ENCODE results near the gene SLC2A10. TPM values are rescaled to one million over a fixed set of nuclear protein-coding genes. Genes with fewer than 3 reads are reported as not detected.

The SLC2A10 gene
- total and polyA plus RNA-seq, 4 donors = 3.5 to 25.6 (median 11.8) TPM

DNA sequence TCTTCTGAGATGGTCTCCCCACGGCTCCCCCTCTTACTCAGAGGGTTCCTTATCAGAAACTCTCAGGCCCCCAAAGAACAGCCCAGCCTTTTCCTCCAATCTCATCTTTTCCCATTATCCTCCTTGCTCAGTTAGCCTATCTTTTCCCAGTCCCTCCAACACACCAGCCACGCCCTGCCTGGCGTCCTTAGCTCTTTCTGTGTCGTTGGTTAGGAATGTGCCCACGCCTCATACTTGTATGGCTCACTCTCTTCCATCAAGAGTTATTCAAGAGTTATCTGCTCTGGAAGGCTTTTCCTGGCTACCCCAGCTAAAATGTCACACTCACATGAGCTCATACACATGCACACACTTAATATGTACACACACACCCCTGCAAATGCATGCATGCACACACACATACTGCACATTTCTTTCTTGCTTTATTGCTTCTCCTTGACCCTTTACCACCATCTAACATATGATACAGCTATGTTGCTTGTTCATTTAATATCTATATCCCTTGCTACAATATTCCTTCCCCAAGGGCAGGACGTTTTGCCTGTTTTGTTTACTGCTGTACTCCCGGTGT, 37.6 kb downstream of the SLC2A10 start:
- WGBS, 2 donors = 51 to 60% methylated on average over 7 of the region's 7 CpGs
- intact Hi-C loops (cut with DNase I) = no loop called here
- H3K4me1 ChIP-seq (ENCODE audit: control insufficient read depth in 1 of 2, insufficient read depth in 2 of 2, low read length in 2 of 2) = no peaks in the 10 kb centered on the region

DNA sequence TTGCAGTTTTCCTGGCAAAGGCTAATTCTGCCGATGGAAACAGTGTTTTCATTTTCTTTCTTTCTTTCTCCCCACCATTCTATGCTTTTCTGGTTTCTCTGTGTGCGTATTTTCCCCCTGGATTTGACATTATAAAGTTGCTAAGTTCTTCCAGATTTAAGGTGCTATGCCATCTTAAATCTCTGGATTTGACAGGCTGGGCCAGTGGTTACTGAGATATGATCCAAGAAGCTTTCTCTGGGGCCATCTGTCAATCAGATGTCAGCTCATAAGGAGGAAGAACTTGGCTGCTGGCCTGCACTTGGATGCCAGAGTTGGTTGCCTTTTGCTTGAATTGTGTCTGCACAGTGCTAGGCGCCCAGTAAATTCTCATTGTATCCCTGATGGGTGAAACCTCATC, 39.7 kb downstream of the SLC2A10 start:
- Histone ChIP-seq H3K27ac (ENCODE audit: low read depth in 1 of 2, low read length in 2 of 2) (no peak overlapping the region), H3K27me3 (ENCODE audit: control insufficient read depth in 1 of 2, insufficient read depth in 2 of 2, low read length in 1 of 2) (no peaks in the 10 kb centered on the region)
- DNase-seq = no peak

More for the DNA sequence above, 37.6 kb downstream of the SLC2A10 start:
- no peaks in the 10 kb centered on the region for H3K27me3 ChIP-seq (ENCODE audit: control insufficient read depth in 1 of 2, insufficient read depth in 2 of 2, low read length in 1 of 2)
- H3K9me3 ChIP-seq (ENCODE audit: control insufficient read depth, low read length) = no peaks in the 10 kb centered on the region
- H3K27ac ChIP-seq (ENCODE audit: low read depth in 1 of 2, low read length in 2 of 2) = no peak overlapping the region
- H3K4me3 ChIP-seq (ENCODE audit: low read length in 2 of 2) = no peak overlapping the region
- ATAC-seq (ENCODE audit: low FRiP score) (no peak), DNase-seq (no peak)
- H3K36me3 ChIP-seq (ENCODE audit: control insufficient read depth in 1 of 2, insufficient read depth in 2 of 2, low read length in 1 of 2) = no peaks in the 10 kb centered on the region

DNA sequence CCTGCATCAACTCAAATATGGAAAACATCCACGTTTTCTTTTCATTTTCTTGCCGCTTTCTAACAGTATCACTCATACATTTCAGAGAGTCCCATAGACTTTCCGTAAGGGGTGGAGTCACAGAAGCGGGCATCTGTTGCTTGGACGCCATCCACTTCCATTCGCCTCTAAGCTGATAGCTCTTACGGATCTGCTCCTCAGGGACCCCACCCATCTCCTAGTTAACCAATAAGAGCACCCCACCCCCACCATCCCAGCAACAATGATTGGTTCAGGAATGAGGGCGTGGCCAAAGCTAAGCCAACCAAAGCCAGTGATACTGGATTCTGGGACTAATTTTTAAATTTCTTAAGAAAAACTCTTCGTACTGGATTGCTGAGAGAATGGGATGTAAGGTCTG, 42.4 kb downstream of the SLC2A10 start:
- H3K36me3 ChIP-seq (ENCODE audit: control insufficient read depth in 1 of 2, insufficient read depth in 2 of 2, low read length in 1 of 2) = no peaks in the 10 kb centered on the region
- intact Hi-C loops (cut with DNase I) = loop anchor here (10.0 kb wide), 2 partner anchors 633 to 863 kb away; no protein-coding TSS in a partner anchor
- 62 to 72% methylated on average over 9 of the region's 9 CpGs for WGBS, 2 donors
- no peak overlapping the region for H3K4me3 ChIP-seq (ENCODE audit: low read length in 2 of 2)
- ATAC-seq (ENCODE audit: low FRiP score) = no peak
- no peaks in the 10 kb centered on the region for H3K4me1 ChIP-seq (ENCODE audit: control insufficient read depth in 1 of 2, insufficient read depth in 2 of 2, low read length in 2 of 2)
- no peak for DNase-seq
- H3K27me3 ChIP-seq (ENCODE audit: control insufficient read depth in 1 of 2, insufficient read depth in 2 of 2, low read length in 1 of 2) = no peaks in the 10 kb centered on the region
- no peaks in the 10 kb centered on the region for H3K9me3 ChIP-seq (ENCODE audit: control insufficient read depth, low read length)
- no peak overlapping the region for H3K27ac ChIP-seq (ENCODE audit: low read depth in 1 of 2, low read length in 2 of 2)

More for the DNA sequence above, 39.7 kb downstream of the SLC2A10 start:
- 37 to 42% methylated on average over 3 of the region's 3 CpGs for WGBS, 2 donors
- Histone ChIP-seq H3K36me3 (ENCODE audit: control insufficient read depth in 1 of 2, insufficient read depth in 2 of 2, low read length in 1 of 2) (no peaks in the 10 kb centered on the region), H3K4me3 (ENCODE audit: low read length in 2 of 2) (no peak overlapping the region), H3K4me1 (ENCODE audit: control insufficient read depth in 1 of 2, insufficient read depth in 2 of 2, low read length in 2 of 2) (no peaks in the 10 kb centered on the region), H3K9me3 (ENCODE audit: control insufficient read depth, low read length) (no peaks in the 10 kb centered on the region)
- intact Hi-C loops (cut with DNase I) = no loop called here
- ATAC-seq (ENCODE audit: low FRiP score) = no peak

DNA sequence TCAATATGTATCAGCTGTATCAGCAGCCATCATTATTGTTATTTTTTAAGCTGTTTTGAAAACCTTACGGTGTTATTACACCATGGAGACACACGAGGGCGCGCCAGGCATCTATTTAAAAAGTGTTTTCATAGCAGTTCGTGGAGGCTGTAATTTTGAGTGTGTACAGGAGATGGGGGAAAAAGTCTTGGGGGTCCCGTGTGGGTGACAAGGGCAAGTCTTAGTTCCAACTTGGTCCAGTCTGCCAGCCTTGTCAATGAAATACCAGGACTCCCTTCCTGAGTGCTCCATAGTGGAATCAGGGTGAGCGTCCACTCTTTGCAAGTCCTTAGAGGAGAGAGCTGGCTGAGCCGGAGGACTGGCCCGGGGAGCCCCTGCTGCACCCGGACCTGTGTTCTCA, 43.3 kb downstream of the SLC2A10 start:
- H3K4me3 ChIP-seq (ENCODE audit: low read length in 2 of 2) = no peak overlapping the region
- intact Hi-C loops (cut with DNase I) = loop anchor here (10.0 kb wide), 2 partner anchors 632 to 862 kb away; no protein-coding TSS in a partner anchor

DNA sequence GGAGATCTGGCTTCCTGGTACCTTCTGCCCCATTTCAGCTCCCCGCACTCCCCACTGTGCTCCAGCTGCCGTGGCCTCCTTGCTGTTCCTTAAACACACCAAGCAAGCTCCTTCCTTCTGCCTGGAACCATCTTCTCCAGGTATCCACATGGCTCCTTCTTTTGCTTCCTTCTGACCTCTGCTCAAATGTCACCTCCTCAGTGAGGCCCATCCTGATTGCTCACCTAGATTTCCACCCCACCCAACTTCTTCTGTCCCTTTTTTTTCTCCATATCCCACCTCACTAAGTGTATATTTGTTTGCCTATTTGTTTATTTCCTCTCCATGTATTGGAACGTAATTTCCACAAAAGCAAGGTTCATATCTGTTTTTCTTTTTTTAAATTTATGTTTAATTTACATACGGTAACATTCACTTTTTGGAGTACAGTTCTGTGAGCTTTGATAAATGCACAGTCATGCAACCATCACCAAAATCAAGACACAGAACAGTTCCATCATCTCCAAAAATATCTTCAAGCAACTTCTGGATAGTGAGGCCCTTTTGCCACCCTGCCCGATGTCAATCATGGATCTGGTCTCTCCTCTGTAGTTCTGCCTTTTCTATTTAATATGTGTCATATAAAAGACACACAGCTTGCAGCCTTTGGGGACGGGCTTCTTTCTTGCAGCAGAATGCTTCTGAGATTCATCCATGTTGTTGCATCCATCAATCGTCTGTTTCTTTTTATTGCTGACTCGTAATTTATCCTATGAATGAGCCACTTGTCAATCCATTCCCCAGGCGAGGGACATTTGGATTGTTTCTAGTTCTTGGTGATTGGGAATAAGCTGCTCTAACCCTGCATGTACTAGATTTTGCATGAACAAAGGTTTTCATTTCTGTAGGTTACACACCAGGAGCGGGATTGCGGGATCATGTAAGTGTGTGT, 46.3 kb downstream of the SLC2A10 start:
- Histone ChIP-seq H3K9me3 (ENCODE audit: control insufficient read depth, low read length) (no peaks in the 10 kb centered on the region), H3K4me3 (ENCODE audit: low read length in 2 of 2) (no peak overlapping the region), H3K4me1 (ENCODE audit: control insufficient read depth in 1 of 2, insufficient read depth in 2 of 2, low read length in 2 of 2) (no peaks in the 10 kb centered on the region), H3K27ac (ENCODE audit: low read depth in 1 of 2, low read length in 2 of 2) (no peak overlapping the region), H3K27me3 (ENCODE audit: control insufficient read depth in 1 of 2, insufficient read depth in 2 of 2, low read length in 1 of 2) (no peaks in the 10 kb centered on the region), H3K36me3 (ENCODE audit: control insufficient read depth in 1 of 2, insufficient read depth in 2 of 2, low read length in 1 of 2) (no peaks in the 10 kb centered on the region)
- no peak for ATAC-seq (ENCODE audit: low FRiP score)
- WGBS, 2 donors = 95% methylated on average over 11 of the region's 11 CpGs
- no peak for DNase-seq
- intact Hi-C loops (cut with DNase I) = loop anchor here (10.0 kb wide), 2 partner anchors 629 to 859 kb away; no protein-coding TSS in a partner anchor

More for the DNA sequence above, 43.3 kb downstream of the SLC2A10 start:
- 7 to 8% methylated on average over 10 of the region's 10 CpGs for WGBS, 2 donors
- H3K9me3 ChIP-seq (ENCODE audit: control insufficient read depth, low read length) = no peaks in the 10 kb centered on the region
- no peak overlapping the region for H3K27ac ChIP-seq (ENCODE audit: low read depth in 1 of 2, low read length in 2 of 2)
- DNase-seq = peak; percentile 71 to 87
- H3K36me3 ChIP-seq (ENCODE audit: control insufficient read depth in 1 of 2, insufficient read depth in 2 of 2, low read length in 1 of 2) = no peaks in the 10 kb centered on the region
- no peak for ATAC-seq (ENCODE audit: low FRiP score)
- H3K27me3 ChIP-seq (ENCODE audit: control insufficient read depth in 1 of 2, insufficient read depth in 2 of 2, low read length in 1 of 2) = no peaks in the 10 kb centered on the region
- H3K4me1 ChIP-seq (ENCODE audit: control insufficient read depth in 1 of 2, insufficient read depth in 2 of 2, low read length in 2 of 2) = no peaks in the 10 kb centered on the region

DNA sequence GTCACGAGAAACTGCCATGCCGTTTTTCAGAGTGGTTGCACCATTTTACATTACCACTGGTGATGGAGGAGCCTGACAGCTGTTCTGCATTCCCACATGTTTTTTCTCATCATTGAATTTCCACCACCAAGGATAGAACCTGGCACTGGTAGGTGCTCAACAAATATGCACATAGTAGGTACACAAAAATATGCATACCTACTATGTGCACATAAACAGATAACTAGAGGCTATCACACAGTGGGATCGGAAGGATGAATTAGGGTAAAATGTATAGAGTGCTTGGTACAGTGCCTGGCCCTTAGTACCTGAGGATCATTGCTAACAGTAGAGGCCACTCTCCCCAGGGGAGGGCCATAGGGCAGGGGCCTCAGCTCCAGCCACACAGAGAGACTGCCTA, 47.0 kb downstream of the SLC2A10 start:
- Histone ChIP-seq H3K4me1 (ENCODE audit: control insufficient read depth in 1 of 2, insufficient read depth in 2 of 2, low read length in 2 of 2) (no peaks in the 10 kb centered on the region), H3K27ac (ENCODE audit: low read depth in 1 of 2, low read length in 2 of 2) (no peak overlapping the region), H3K36me3 (ENCODE audit: control insufficient read depth in 1 of 2, insufficient read depth in 2 of 2, low read length in 1 of 2) (no peaks in the 10 kb centered on the region), H3K27me3 (ENCODE audit: control insufficient read depth in 1 of 2, insufficient read depth in 2 of 2, low read length in 1 of 2) (no peaks in the 10 kb centered on the region), H3K9me3 (ENCODE audit: control insufficient read depth, low read length) (no peaks in the 10 kb centered on the region), H3K4me3 (ENCODE audit: low read length in 2 of 2) (no peak overlapping the region)
- WGBS, 2 donors = 86 to 91% methylated on average over 3 of the region's 3 CpGs
- intact Hi-C loops (cut with DNase I) = loop anchor here (10.0 kb wide), 2 partner anchors 628 to 858 kb away; no protein-coding TSS in a partner anchor
- DNase-seq = no peak
- no peak for ATAC-seq (ENCODE audit: low FRiP score)

DNA sequence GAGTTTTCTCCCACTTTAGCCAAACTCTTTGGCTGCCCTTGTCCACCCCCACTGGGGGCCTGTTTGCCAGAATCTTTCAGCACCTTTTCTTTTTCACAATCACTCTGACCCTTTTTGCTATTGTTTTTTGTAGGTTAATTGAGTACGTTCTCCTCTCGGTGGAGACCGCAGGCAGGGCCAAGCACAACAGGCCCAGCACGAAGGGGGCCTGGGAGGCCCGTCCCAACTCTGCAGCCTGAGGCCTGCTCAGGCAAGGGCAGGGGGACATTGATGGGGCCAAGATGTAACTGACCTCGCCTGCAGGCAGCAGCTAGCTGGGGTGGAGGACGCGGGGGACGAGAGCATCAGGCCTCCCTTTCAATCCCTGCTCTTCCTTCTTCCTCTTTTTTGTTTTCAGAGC, 47.7 kb downstream of the SLC2A10 start:
- Histone ChIP-seq H3K4me3 (ENCODE audit: low read length in 2 of 2) (no peak overlapping the region), H3K36me3 (ENCODE audit: control insufficient read depth in 1 of 2, insufficient read depth in 2 of 2, low read length in 1 of 2) (no peaks in the 10 kb centered on the region), H3K4me1 (ENCODE audit: control insufficient read depth in 1 of 2, insufficient read depth in 2 of 2, low read length in 2 of 2) (no peaks in the 10 kb centered on the region), H3K9me3 (ENCODE audit: control insufficient read depth, low read length) (no peaks in the 10 kb centered on the region), H3K27me3 (ENCODE audit: control insufficient read depth in 1 of 2, insufficient read depth in 2 of 2, low read length in 1 of 2) (no peaks in the 10 kb centered on the region), H3K27ac (ENCODE audit: low read depth in 1 of 2, low read length in 2 of 2) (no peak overlapping the region)
- intact Hi-C loops (cut with DNase I) = loop anchor here (10.0 kb wide), 2 partner anchors 628 to 858 kb away; no protein-coding TSS in a partner anchor
- DNase-seq = no peak
- ATAC-seq (ENCODE audit: low FRiP score) = no peak
- WGBS, 2 donors = 39 to 48% methylated on average over 9 of the region's 9 CpGs

DNA sequence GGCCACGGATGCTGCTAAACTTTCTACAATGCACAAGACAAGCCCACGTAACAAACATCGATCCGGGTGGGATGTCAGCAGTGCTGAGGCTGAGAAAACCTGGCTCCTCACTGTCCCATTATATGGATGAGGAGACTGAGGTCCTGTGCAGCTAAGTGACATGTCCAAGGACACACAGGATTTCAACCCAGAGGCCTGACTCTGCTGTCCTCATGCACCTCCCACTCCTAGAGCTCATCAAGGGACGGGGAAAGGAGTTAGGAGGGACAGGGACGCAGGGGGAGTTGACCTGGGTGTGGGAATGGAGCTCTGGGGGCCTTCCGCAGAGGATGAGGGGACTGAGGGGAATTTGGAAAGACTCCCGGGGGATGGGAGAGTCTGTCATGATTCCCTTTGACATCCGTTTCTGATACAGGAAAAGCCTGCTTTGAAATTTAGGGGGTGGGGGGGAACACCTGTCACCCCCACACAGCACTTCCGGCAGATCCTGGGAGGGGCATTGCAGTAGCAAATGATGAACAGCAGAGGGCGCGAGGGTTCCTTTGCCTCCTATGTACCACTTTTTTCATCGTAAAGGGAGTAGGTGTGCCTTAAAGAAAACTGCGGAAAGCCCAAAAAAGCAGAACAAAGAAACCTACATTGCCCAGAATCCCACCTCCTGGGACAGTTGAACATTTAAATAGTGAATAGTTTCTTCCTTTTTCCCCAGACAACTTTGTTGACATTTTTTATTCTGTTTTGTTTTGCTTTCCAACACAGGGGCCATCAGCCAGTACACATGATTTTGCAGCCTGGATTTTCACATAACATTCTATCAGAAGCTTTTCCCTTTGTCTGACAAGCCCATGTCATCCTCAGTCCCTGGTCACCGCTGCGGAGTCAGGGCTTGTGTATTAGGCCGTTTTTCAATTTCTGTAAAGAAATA, 48.6 kb downstream of the SLC2A10 start:
- 56 to 61% methylated on average over 17 of the region's 17 CpGs for WGBS, 2 donors
- H3K4me1 ChIP-seq (ENCODE audit: control insufficient read depth in 1 of 2, insufficient read depth in 2 of 2, low read length in 2 of 2) = no peaks in the 10 kb centered on the region
- no peak overlapping the region for H3K4me3 ChIP-seq (ENCODE audit: low read length in 2 of 2)
- no peaks in the 10 kb centered on the region for H3K9me3 ChIP-seq (ENCODE audit: control insufficient read depth, low read length)
- H3K27me3 ChIP-seq (ENCODE audit: control insufficient read depth in 1 of 2, insufficient read depth in 2 of 2, low read length in 1 of 2) = no peaks in the 10 kb centered on the region
- H3K27ac ChIP-seq (ENCODE audit: low read depth in 1 of 2, low read length in 2 of 2) = no peak overlapping the region
- intact Hi-C loops (cut with DNase I) = loop anchor here (2.0 to 10.0 kb wide), 4 partner anchors 391 to 857 kb away; no protein-coding TSS in a partner anchor
- ATAC-seq (ENCODE audit: low FRiP score) = peak; percentile 81
- peak in 1 of 2 donors; percentile 85 for DNase-seq
- H3K36me3 ChIP-seq (ENCODE audit: control insufficient read depth in 1 of 2, insufficient read depth in 2 of 2, low read length in 1 of 2) = no peaks in the 10 kb centered on the region

All from aorta (tissue), 5 donors.